ENCODE measurements around the gene FNIP2.
A peak's percentile ranks its signal among the peaks of the same experiment; 100 is the strongest.

FNIP2 gene

DNA sequence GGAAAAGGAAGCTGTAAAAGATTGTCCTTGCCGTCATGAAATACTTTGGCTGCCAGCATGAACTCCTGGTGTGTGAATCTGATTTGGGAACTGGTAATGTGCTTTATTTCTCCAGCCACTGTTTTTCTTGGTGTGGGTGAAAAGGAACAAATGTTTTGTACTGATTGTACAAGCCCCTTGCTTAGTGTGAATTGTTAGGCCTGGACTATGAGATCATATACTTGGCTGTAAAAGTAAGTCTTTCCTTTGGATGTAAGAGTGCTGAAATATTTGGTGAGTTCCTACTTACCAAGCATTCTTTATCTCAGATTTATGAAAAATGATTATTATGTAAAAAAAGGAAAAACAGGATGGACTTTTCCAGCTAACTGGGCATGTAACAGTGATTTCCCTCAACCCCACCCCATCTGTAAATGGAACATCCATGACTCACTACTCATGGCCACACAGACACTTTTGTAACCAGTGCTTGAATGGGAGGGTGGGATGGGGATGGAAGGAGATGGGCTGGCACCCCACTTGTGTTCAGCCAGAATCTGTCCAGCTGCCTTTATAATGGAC, 6.3 kb downstream of the FNIP2 start:
- DNase-seq (ENCODE audit: low read depth) = no peak
- H3K4me3 ChIP-seq (ENCODE audit: low read depth, low read length) = no peak overlapping the region
- TF ChIP-seq, protein P1, sequence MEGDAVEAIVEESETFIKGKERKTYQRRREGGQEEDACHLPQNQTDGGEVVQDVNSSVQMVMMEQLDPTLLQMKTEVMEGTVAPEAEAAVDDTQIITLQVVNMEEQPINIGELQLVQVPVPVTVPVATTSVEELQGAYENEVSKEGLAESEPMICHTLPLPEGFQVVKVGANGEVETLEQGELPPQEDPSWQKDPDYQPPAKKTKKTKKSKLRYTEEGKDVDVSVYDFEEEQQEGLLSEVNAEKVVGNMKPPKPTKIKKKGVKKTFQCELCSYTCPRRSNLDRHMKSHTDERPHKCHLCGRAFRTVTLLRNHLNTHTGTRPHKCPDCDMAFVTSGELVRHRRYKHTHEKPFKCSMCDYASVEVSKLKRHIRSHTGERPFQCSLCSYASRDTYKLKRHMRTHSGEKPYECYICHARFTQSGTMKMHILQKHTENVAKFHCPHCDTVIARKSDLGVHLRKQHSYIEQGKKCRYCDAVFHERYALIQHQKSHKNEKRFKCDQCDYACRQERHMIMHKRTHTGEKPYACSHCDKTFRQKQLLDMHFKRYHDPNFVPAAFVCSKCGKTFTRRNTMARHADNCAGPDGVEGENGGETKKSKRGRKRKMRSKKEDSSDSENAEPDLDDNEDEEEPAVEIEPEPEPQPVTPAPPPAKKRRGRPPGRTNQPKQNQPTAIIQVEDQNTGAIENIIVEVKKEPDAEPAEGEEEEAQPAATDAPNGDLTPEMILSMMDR (IDR thresholded peaks at IDR 0.05; ENCODE audit: control insufficient read depth, extremely low read depth, insufficient read depth) = no peak

DNA sequence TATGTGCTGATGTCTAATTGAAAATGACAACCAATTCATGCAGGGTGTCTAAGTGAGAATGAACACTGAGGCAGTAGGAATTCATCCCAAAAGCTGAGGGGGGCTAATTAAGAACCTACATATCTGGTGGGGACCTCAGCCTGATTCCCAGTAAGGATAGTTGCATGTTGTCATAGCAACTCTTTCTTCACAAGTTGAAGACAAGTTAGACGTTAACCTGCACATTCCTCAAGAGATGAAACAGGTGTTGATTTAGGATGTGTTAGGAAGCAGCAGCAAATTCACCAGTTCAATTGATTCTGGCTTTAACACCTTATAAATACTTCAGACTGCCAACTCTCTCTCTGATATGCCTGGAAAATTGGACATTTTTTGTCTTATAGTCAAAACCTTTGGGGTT, 7.3 kb downstream of the FNIP2 start:
- TF ChIP-seq, protein P1 (IDR thresholded peaks at IDR 0.05; ENCODE audit: control insufficient read depth, extremely low read depth, insufficient read depth) = no peak
- no peak overlapping the region for H3K4me3 ChIP-seq (ENCODE audit: low read depth, low read length)
- no peak for DNase-seq (ENCODE audit: low read depth)

DNA sequence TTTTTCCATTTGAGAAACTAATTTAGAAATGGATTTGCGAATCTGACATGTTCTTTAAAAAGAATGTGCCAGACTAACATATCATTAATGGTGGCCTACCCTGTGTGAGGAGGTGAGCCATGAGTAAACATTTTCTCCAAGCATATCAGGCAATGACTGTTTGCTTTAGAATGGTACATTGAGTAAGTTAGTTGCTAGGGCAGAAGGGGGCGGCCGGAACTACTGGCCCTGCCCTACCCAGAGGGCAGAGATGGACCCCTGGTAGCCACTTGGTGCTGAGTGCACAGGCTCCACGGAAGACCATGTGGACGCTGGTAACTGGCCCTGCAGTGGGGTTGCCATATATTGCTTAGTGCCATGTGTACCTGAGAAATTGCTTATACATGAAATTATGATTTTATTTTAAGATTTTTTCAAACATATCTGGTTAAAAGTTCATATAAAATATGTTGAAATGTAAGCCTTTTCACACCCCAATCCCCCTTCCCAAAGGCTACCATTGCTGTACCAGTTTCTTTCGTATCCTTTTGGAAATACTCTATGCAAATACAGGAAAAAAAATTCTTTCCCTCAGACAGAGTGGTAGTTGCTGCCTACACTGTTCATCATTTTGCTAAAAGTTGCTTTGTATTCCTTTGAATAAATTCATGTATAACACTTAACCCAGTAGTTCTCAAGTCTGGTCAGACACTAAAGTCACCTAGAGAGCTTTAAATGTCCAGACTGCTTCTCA, 8.8 kb downstream of the FNIP2 start:
- DNase-seq (ENCODE audit: low read depth) = no peak
- TF ChIP-seq, protein P1 (IDR thresholded peaks at IDR 0.05; ENCODE audit: control insufficient read depth, extremely low read depth, insufficient read depth) = no peak
- no peak overlapping the region; the same call in 1 of the 2 replicates for H3K4me3 ChIP-seq (ENCODE audit: low read depth, low read length)

DNA sequence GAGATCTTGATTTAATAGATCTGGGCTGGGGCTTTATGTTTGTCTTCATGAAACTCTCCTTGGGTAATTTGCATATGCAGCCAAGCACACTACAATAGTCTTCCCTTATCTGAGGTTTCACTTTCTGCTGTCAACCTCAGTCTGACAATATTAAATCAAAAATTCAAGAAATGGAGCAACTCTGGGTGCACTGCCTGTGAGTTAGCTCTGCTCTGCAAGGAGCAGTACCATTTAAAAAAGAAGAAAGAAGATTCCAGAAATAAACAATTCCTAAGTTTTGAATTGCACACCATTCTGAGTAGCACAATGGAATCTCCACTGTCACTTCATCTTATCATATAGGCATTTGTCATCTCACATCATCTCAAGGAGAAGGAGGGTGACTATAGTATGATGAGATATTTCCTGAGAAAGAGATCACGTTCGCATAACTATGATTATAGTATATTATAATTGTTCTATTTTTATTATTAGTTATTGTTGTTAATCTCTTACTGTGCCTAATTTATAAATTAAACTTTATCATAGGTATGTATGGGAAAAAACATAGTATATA, 9.4 kb downstream of the FNIP2 start:
- TF ChIP-seq, protein P1 (IDR thresholded peaks at IDR 0.05; ENCODE audit: control insufficient read depth, extremely low read depth, insufficient read depth) = no peak
- no peak for DNase-seq (ENCODE audit: low read depth)
- H3K4me3 ChIP-seq (ENCODE audit: low read depth, low read length) = no peak overlapping the region; the same call in 1 of the 2 replicates

DNA sequence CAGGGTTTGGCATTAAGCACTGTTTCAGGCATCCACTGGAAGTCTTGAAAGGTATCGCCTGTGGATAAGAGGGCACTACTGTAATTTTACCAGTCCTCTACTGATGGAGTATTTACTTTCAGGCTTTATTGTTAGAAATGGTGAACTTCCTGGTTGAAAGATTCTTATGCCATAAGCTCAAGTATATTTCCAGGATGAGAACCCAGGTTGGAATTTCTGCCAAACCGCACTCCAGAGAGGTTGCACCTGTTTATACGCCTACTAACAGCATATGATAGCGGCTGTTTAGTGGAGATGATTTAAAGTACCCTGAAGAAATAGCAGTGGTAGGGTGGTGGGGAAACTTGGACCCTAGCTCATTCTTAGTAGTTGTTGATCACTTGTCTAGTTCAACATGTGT, 9.9 kb downstream of the FNIP2 start:
- peak; percentile 75 for DNase-seq (ENCODE audit: low read depth)
- no peak overlapping the region for H3K4me3 ChIP-seq (ENCODE audit: low read depth, low read length)
- TF ChIP-seq, protein P1 (IDR thresholded peaks at IDR 0.05; ENCODE audit: control insufficient read depth, extremely low read depth, insufficient read depth) = no peak

DNA sequence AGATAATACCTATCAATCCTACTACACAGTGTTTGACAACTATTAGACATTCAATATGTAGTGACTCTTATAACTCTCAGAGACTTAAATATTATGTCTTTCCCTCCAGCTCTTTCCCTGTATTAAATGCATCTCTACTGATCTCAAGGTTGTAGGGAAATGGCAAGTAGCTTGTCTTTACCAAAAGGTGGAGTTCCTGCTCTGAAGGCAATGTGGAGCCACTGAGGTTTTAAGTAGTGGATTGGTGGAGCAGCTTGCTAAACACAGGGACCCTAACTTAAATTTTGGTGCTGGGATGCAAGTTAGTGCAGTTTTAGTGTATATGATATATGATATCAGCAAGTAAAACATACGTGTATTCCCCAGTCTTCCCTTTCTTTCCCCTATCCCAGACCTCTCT, 13.1 kb downstream of the FNIP2 start:
- no peak for DNase-seq (ENCODE audit: low read depth)
- TF ChIP-seq, protein P1 (IDR thresholded peaks at IDR 0.05; ENCODE audit: control insufficient read depth, extremely low read depth, insufficient read depth) = no peak
- H3K4me3 ChIP-seq (ENCODE audit: low read depth, low read length) = no peak overlapping the region

Measured in LNCaP clone FGC (cell line).